ENCODE data around the gene GBF1.
"Not testable (repeated sequence)": the region's sequence is repeated elsewhere in the genome, so short reads cannot be mapped to it uniquely, and the experiment has no call there.

GBF1 gene

GRCh38 chr10:102245082-102245931, at the start of gene GBF1:
Gene GBF1 (plus strand): TSS chr10:102245532. CDS start chr10:102258939, 13,407 bp downstream.
- peak; percentile 98 for DNase-seq

- DNase-seq = no peak
Measured at GRCh38 chr10:102196893-102197292, 48.4 kb upstream of the GBF1 start.

- DNase-seq = no peak
Measured at GRCh38 chr10:102198027-102198426, 47.3 kb upstream of the GBF1 start.

- no peak for DNase-seq
Measured at GRCh38 chr10:102200751-102201640, 44.3 kb upstream of the GBF1 start.

- no peak for DNase-seq
Measured at GRCh38 chr10:102202386-102202785, 42.9 kb upstream of the GBF1 start.

GRCh38 chr10:102208311-102209035, 36.9 kb upstream of the GBF1 start:
- peak; percentile 42 for DNase-seq

GRCh38 chr10:102211615-102212299, 33.6 kb upstream of the GBF1 start:
- DNase-seq = no peak

- not testable (repeated sequence) for DNase-seq
Measured at GRCh38 chr10:102213599-102213998, 31.7 kb upstream of the GBF1 start.

- no peak for DNase-seq
Measured at GRCh38 chr10:102219370-102219769, 26.0 kb upstream of the GBF1 start.

- no peak for DNase-seq
Measured at GRCh38 chr10:102220612-102221011, 24.7 kb upstream of the GBF1 start.

GRCh38 chr10:102222797-102223196, 22.5 kb upstream of the GBF1 start:
- no peak for DNase-seq

- DNase-seq = no peak
Measured at GRCh38 chr10:102225646-102226541, 19.4 kb upstream of the GBF1 start, which contains the start of gene ELOVL3. Gene ELOVL3 (plus strand): TSS chr10:102226299. CDS start chr10:102226549, 250 bp downstream.

- no peak for DNase-seq
Measured at GRCh38 chr10:102226542-102226870, 18.8 kb upstream of the GBF1 start.

GRCh38 chr10:102227050-102227449, 18.3 kb upstream of the GBF1 start:
- DNase-seq = no peak

GRCh38 chr10:102229810-102230263, 15.5 kb upstream of the GBF1 start:
- peak; percentile 26 for DNase-seq

- peak; percentile 46 for DNase-seq
Measured at GRCh38 chr10:102230264-102230860, 15.0 kb upstream of the GBF1 start.

GRCh38 chr10:102230861-102231356, 14.4 kb upstream of the GBF1 start:
- DNase-seq = no peak

GRCh38 chr10:102231357-102232318, 13.7 kb upstream of the GBF1 start:
- DNase-seq = no peak

GRCh38 chr10:102233997-102234396, 11.3 kb upstream of the GBF1 start:
- DNase-seq = no peak

Measured in DMS 273 treated with DMSO at 0.1 percent for 48 hours (cell line).